GM21619 (cell line): ENCODE measurements around the gene DPEP2NB.
"Not testable (repeated sequence)": the region's sequence is repeated elsewhere in the genome, so short reads cannot be mapped to it uniquely, and the experiment has no call there.

Experiments used
- ATAC-seq: cut with Tn5 transposase; IDR thresholded peaks from one replicate; pipeline ENCODE4 v1.9.1; 2021; ENCODE audit not compliant: unreplicated experiment

The DPEP2NB gene, protein sequence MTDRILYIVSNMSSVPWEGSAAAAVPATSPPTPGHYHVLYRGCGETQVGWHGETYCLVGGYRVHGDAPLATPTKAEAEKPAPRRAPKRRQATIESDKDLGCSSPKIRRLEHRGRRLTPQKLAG

DNA sequence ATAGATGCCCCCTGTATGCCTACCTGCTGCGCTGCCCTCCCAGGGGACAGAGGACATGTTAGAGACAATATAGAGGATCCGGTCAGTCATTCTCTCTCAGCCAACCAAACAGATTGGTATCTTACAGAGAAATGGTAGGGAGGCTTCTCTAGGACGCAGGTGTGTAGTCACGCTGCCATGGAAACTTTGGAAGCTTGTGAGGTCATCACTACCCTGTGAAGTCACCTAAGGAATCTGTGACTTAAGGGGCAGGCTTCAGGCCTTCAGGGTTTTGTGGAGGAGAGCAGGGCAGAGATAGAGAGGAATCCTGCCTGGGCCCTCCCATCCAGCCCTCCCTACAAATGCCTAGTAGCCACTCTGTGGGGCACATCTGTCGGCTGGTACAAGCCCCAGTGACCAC, at the start of gene DPEP2NB:
Gene DPEP2NB (minus strand): TSS at position 231 of the 400 bp plus-strand sequence. CDS start 141 bp downstream, at position 90.
- ATAC-seq = no peak

DNA sequence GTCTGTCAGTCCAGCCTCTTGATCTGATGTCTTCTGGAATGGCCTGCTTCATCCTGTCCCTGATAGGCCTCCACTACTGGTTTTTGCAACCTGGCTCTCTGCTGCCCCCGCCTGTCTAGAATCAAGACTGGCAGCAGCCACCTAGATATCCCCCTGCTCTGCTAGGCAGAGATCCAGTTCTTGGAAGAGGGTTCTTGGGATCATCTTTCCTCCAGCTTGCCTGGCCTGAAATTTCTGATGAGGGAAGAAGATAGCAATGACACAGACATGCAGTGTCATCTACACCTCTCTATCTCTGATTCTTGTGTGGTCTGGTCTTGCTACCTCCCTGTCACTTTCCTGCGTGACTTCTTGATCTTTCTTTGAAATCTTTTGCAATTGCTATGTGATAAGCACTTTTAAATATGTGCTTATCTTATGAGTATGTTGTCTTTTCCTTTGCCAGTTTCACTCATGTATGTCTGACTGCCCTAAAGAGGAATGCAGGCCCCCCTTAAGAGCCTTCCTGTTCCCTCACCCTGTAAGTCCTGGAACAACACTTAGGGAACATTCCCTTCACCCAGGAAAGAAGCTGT, 49.2 kb upstream of the DPEP2NB start:
- no peak for ATAC-seq

DNA sequence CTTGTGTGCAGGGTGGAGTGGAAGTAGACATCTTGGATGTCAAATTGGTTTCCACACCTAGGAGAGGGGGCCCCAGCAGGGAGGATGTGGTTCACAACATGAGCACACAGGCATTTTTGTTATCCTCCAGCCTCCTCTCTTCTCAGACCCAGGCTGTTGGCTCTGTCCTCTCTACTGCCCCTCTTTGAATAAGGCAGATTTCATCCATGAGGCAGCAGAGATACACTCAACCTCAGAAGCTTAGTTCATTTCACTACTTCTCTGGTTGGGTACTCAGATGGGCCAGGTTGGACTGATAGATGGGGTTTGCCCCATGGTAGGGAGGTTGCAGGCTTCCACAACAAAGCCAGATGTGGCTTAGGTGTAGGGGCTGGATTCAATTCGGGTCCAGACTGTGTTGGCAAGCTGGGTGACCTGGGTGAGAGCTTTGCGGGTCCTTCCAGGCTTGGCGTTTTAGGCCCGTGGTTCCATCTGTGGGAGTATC, 47.2 kb upstream of the DPEP2NB start:
- no peak for ATAC-seq

DNA sequence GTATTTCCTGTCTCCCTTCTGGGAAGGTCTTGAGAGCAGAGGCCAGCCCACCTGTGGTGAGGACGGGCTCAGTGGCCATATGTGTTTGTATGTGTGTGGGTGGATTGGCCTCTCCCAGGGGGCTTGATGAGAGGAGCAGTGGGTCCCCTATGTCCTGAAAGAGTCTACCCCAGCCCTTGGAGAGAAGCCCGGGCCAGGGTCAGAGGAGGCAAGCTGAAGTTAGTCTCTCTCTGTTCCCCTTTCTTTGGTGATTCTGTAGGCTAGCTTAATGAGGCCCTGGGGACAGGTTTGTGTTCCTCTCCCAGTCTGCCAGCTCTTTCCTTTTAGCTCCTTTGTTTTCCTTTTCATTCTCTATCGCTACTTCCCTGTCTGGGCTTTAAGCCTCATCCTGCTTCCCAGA, 45.7 kb upstream of the DPEP2NB start:
- ATAC-seq = no peak

DNA sequence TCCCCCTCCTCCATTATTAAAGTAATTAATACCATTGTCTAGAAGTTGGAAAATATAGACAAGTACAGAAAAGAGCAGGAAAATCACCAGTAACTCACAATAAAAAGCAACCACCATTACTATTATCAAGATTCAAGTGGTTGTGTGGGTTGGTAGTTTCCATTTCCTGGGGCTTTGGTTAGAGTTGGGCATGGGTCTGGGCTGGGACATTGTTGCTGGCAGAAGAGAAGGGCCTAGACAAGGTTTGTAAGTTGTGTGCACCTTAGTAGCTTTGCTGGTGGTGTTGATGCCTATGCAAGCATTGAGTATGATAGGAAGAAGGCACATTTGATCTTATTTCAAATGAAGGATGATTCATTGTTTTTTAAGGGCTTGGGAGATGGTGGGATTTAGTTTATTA, 44.1 kb upstream of the DPEP2NB start:
- no peak for ATAC-seq

DNA sequence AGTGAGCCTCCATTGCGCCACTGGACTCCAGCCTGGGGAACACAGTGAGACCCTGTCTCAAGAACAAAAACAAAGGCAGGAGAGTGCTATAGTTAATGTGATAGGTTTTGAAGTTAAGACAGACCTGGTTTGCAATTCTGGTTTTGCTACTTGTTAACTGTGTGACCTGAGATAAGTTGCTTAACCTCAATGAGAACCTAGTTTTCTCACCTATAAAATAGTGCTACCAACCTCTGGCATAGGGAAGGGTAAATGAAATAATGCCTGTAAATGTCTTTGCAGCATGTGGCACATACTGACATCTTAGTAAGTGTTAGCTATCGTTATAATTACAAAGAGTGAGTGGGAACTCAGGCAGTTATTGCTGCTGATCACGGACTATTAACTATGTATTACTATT, 39.7 kb upstream of the DPEP2NB start:
- no peak for ATAC-seq

DNA sequence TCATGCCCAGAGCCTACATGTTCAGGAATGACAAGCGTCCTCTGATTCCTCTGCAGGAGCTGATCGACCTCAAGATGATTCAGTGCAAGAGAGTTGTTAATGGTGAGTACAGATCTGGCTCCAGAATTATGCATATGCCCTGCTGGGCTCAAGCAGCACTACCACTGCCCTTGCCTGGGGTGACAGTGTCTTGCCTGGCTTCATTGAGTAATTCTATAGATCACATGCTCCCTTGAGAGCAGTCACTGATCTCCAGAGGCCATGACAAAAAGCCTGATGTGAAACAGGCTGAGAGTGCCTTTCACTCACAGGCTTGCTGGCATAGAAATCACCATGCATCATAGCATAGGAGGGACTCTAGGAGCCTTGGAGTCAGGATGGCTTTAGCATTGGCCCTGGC, 33.7 kb upstream of the DPEP2NB start:
- ATAC-seq = no peak

DNA sequence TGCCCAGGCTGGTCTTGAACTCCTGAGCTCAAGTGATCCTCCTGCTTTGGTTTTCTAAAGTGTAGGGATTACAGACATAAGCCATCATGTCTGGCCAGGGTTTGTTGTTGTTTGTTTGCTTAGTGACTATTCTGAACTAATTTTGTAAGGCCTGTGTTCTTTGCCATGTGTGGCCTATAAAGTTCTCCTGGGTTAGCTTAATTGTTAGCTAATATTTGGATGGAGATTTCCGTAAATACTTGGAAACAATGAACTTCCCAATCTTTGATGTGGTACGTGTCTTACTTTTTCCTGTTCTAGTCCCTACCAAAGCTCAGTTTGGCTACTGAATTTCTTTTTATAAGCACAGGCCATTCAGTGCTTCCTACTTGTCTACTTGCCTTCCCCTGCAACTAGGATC, 32.3 kb upstream of the DPEP2NB start:
- no peak for ATAC-seq

DNA sequence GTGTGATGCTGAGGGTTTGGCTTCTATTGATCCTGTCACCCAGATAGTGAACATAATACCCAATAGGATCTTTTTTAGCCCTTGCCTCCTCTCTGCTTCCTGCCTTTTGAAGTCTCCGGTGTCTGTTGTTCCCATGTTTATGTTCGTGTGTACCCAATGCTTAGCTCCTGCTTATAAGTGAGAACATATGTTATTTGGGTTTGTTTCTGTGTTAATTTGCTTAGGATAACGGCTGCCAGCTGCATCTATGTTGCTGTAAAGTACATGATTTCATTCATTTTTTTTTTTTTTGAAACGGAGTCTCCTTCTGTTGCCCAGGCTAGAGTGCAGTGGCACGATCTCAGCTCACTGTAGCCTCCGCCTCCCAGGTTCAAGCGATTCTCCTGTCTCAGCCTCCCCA, 30.4 kb upstream of the DPEP2NB start:
- ATAC-seq = no peak

DNA sequence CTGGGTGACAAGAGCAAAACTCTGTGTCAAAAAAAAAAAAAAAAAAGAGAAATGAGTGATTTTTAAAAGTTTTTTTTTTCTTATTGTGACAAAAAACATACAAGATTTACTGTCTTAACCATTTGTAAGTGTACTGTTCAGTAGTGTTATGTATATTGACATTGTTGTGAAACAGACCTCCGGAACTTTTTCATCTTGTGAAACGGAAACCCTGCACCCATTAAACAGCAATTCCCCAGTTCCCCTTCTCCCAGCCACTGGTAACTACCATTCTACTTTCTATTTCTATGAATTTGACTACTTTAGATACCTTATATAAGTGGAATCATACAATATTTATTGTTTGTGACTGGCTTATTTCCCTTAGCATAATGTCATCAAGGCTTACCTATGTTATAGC, 26.1 kb upstream of the DPEP2NB start:
- no peak for ATAC-seq

DNA sequence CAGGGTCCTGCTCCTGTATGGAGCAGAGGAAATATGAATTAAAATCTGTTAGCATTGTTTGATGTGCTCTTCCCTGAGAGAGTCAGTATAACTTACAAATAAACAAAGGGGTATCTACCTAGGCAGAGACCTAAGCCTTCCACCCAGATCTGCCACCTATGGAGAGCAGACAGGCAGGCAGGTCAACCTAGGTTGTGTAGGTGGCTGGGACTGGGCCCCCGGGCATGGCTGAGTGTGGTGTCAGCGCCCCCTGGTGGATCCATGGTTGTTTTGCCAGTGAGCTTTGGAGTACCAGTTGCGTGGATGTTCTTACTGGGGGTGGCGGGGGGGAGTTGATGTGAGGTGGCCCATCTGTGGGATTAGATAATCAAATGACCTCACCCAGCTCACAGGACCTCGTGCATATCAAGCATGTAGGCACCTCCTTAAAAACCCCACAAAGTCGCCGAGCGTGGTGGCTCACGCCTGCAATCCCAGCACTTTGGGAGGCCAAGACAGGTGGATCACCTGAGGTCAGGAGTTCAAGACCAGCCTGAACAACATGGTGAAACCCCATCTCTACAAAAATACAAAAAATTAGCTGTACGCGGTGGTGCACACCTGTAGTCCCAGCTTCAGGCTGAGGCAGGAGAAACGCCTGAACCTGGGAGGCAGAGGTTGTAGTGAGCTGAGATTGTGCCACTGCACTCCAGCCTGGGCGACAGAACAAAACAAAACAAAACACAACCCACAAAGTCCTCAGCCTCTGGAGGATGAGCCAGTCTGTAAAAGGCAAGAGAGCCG, 25.0 kb upstream of the DPEP2NB start:
- no peak for ATAC-seq

DNA sequence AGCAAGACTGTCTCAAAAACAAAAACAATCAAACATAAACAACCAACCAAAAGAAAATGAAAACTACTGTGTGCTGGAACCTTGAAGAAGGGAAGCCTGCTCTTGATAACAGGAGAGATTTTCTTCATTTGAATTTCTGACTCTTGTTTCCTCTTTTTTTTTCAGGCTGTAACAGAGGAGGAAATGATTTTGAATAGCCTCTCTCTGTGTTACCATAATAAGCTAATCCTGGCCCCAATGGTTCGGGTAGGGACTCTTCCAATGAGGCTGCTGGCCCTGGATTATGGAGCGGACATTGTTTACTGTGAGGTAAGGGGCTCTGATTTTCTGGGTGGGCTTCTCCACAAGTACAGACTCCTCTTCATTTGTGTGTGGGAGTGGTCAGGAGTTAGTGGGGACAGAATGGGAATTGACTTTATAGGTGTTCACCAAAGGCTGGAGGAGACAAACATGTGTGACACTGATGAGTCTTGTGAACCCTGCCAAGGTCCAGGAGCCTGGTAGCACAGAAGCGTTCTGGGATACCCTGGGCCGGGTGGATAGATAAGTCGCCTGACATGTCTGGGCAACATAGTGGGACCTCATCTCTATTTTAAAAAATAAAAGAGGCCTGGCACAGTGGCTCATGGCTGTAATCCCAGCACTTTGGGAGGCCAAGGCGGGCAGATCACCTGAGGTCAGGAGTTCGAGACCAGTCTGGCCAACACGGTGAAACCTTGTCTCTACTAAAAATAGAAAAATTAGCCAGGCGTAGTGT, 22.3 kb upstream of the DPEP2NB start:
- ATAC-seq = no peak

DNA sequence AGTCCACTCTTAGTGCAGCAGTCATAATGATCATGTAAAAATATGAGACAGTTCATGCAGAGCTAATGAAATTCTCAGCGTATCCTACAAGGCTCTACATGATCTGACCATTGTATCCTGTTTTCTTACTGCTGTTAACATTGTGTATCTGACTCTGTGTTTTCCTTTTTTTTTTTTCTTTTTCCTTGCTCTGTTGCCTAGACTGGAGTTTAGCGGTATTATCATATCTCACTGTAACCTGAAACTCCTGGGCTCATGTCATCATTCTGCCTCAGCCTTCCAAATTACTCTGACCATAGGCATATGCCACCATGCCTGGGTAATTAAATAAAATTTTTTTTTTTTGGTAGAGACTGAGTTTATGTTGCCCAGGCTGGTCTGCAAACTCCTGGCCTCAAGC, 19.5 kb upstream of the DPEP2NB start:
- ATAC-seq = no peak

DNA sequence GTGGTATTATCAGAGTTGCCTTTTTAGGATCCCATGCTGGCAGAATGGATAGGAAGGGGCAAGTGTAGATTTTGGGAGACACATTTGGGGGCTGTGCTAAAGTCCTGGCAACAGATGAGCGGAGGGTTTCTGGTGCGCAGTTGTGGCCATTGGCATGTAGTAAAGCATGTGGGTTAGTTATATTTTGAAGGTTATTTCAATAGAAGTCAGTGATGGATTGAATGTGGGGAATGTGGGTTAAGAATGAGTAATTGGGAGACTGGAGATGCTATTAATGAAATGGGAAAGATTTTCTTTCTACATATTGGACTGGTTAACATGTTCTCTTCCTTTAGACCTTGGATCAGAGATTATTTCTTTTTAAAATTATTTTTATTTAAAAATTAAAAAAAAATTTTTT, 17.4 kb upstream of the DPEP2NB start:
- ATAC-seq = no peak

DNA sequence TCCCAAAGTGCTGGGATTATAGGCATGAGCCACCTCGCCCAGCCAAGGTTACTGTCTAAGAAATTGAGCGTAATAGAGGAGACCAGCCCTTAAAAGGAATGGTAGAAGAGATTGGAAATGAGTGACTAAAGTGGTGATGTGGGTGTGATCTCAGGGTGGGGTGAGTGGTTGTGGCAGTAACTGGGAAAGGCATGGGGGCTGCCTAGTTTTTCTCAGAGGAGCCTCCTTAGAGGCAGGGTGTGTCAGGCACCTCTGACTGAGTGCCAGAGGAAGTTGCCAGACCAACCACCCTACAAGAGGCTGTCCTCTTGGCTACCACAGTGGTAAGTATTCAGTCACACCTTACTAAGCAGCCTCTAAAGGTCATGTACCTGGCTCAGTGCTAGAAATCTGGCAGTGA, 16.2 kb upstream of the DPEP2NB start:
- no peak for ATAC-seq

DNA sequence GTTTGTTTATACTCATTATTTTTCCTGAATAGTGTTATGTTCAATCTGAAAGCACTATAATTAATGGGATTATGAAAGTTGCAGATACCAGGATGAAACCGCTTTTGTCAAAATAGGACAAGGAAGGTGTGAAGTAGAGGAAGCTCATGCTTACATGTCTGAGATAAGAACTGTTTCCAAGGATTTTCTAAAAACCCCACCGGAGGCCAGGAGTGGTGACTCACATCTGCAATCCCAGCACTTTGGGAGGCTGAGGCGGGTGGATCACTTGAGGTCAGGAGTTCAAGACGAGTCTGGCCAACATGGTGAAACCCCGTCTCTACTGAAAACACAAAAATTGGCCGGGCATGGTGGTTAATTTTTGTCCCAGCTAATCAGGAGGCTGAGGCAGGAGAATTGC, 14.4 kb upstream of the DPEP2NB start:
- ATAC-seq = not testable (repeated sequence)

DNA sequence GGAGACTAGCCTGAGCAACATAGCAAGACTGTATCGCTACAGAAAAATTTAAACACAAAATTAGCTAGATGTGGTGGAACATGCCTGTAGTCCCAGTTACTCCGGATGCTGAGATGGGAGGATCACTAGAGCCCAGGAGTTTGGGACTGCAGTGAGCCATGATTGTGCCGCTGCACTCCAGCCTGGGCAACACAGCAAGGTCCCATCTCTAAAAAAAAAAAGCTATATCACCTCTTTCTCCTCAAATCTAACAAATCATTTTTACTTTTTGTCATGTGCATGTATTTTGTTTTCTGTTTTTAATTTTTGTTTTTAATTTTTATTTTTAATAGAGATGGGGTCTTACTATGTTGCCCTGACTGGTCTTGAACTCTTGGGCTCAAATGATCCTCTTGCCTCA, 13.3 kb upstream of the DPEP2NB start:
- ATAC-seq = no peak

DNA sequence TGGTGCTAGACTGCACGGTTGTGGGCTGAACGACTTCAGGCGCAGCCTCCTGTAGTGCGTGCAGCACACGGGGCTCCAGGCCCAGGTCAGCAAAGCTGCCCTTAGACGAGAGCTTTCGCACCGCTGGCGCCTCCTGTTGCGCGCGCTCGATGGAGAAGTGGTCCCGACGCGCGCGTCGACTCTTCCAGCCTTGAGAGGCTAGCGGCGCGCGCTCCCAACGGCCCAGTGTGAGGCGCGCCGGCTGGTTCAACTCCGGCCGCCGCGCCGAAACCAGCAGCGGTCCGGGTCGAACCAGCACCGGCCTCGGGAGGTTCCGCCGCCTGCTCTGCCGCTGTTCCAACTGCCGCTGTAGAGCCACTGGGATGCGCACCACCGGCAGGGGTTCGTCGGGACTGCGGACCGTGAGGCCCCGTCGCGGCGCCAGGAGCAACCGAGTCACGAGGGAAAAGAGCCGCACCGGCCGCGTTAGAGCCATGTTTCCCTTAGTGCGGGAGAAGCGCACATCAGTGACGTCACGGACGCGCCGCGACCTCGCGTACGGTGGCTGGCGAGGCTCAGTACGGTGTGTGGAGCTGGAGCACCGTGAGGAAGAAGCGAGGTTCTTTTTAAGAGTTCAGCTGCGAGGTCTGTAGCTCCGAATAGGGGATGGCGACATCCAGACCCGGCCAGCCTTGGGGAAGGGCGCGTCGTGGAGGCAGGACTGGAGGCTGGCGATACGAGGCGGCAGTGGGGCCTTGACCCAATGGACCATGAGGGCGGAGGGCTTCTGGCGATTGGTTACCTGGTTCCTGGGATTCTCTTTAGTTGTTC, 7.2 kb upstream of the DPEP2NB start, which contains the start of the genes DDX28 and DUS2:
Gene DDX28 (minus strand): TSS at position 505 of the 810 bp plus-strand sequence. CDS start 30 bp downstream, at position 475.
Gene DUS2 (plus strand): TSS at position 557 of the 810 bp plus-strand sequence. CDS start 14,740 bp downstream, outside the sequence.
- ATAC-seq = peak; percentile 53

DNA sequence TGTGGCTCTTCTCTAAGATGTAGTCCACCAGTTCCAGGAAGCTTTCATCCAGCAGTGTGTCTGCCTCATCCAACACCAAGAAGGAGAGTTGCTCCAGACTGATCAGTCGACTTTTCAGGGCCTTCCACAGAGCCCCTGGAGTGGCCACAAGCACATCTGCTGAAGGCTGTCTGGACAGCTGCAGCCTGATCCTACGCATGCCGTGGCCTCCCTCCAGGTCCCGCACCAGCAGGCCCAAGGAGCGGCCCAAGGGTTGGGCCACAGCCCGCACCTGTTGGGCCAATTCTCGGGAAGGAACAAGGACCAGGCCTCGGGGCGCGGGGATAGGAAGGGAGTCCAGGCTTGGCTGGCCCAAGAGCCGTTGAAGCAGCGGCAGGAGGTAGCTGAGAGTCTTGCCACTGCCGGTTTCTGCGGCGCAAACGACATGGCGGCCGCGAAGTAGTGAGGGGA, 6.6 kb upstream of the DPEP2NB start:
- peak; percentile 20 for ATAC-seq

DNA sequence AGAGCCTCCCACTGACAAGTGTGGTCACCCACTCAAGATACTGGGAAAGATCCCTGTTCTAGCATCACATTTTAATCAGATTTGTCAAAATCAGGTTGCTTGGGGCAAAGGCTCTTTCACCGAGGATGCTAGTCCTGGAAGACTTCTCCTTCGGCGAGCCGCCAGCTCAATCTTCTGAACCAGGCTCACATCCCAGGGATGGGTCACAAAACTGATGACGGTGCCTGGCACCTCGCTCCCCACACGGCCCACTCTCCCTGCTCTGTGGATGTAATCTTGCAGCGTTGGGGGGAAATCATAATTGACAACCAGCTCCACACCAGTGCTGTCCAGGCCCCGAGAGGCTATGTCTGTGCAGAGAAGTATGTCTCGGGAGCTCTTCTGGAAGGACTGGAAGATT, 5.8 kb upstream of the DPEP2NB start:
- ATAC-seq = no peak
